Brain pericyte (primary cell): ENCODE data around the gene DLK1.

Experiments
- DNase-seq: peaks from one replicate; pipeline ENCODE4 v3.0.0-alpha.2; 2012; ENCODE audit warnings: low read depth, low spot score

Gene DLK1

GRCh38 chr14:100755649-100756048 lies 29.0 kb downstream of the DLK1 start:
- no peak for DNase-seq

- DNase-seq, result no peak
These were observed 34.8 kb downstream of the DLK1 start for GRCh38 chr14:100761481-100761880.

DNA sequence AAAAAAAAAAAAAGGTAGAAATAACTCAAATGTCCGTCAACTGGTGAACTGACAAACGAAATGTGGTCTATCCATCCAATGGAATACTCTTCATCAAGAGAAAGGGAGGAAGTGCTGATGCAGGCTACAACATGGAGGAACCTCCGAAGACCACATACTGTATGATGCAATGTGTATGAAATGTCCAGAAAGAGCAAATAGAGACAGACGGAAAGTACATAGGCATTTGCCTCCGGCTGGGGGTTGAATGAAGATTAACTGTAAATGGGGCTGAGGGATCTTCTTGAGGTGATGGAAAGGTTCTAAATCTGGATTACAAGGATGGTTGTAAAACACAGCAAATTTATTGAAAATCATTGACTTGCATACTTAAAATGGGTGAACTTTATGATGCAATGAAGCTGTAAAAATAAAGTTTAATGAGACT lies 35.4 kb downstream of the DLK1 start:
- no peak for DNase-seq

DNA sequence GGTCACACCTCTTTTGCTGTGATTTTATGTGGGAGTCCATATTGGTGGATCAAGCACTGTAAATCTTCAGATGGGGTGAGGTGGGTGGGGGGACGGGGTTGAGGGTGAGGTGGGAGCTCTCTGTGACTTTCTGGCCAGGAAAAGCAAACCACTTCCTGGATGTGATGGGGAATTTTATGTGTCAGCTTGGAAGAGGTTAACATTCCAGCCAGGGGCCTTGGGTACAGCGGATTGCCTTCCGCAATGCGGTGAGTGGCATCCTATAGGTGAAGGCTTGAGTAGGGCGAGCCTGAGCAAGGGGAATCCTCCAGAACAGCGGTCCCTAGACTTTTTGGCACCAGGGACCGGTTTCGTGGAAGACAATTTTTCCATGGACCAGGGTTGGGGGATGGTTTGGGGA lies 36.2 kb downstream of the DLK1 start:
- no peak for DNase-seq

- DNase-seq, result no peak
These were observed 37.9 kb downstream of the DLK1 start for GRCh38 chr14:100764471-100765115.

- no peak for DNase-seq
These were observed 38.6 kb downstream of the DLK1 start for GRCh38 chr14:100765296-100765695.

- no peak for DNase-seq
These were observed 39.3 kb downstream of the DLK1 start for GRCh38 chr14:100765991-100766390.

DNA sequence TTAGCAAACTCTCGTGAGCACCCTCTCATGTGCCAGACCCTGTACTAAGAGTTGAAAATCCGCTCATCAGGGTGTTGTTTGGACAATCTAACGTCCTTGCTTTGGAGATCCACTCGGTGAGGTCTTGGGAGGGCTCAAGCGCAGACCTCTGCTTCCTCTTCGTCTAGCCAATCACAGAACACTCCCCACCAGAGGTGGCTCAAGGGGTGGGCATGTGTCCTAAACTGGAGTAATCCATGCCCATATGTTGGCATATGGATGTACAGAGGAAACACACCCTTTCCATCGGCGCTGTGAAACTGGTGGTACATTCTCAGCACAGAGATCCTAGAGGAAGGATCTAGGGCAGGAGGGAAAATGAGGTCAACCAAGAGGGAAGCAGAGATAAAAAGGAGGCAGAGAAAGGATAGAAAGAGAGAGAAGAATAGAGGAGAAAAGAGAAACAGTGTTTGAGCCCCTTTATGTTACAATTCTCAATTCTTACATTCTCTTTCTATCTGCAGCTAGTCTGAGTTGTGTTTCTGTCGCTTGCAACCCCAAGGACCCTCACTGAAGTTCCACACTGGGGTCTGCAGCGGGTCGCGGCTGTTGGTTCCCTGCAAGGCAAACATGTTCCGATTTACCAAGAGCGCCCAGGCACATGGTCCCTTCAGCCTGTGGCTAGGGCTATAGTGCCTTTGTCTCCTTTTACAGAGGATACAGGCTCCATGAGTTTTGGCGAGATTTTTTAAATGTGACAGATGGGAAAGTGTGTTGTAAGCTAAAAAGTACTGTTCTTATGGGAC lies 40.5 kb downstream of the DLK1 start:
- no peak for DNase-seq

DNA sequence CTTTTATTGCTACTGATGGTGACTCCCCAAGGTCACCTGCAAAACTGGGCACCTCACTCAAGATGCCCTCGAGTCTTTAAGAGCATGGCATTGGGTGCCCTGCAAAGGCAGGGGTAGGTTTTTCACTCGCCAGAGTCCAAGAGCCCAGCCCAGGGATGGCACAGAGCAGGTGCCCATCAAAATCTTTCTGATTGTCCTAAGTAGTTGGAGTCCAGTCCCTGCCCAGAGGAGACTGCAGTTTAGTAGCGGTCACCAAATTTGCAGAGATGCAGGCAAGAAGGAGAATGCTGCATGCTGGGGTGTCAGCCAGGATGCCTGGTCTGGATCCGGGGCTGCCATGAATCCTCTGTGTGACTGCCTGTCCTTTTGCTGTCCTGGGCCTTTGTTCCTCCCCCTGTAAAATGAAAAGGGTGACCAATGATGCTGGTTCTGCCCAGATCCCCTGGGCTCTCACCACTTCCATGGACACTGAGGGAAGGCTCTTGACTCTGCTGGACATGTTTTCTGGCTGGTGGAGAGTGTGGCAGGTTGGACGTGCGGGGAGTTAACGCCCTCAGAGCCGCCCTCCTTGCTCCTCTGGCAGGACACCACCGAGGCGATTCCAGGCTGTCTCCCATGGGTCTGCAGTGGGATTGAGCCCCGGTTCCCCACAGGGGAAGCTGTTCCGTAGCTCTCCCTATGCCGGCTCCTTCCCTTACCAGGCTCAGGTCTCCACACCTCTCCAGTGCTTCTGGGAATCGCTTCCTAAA lies 41.3 kb downstream of the DLK1 start:
- no peak for DNase-seq

DNA sequence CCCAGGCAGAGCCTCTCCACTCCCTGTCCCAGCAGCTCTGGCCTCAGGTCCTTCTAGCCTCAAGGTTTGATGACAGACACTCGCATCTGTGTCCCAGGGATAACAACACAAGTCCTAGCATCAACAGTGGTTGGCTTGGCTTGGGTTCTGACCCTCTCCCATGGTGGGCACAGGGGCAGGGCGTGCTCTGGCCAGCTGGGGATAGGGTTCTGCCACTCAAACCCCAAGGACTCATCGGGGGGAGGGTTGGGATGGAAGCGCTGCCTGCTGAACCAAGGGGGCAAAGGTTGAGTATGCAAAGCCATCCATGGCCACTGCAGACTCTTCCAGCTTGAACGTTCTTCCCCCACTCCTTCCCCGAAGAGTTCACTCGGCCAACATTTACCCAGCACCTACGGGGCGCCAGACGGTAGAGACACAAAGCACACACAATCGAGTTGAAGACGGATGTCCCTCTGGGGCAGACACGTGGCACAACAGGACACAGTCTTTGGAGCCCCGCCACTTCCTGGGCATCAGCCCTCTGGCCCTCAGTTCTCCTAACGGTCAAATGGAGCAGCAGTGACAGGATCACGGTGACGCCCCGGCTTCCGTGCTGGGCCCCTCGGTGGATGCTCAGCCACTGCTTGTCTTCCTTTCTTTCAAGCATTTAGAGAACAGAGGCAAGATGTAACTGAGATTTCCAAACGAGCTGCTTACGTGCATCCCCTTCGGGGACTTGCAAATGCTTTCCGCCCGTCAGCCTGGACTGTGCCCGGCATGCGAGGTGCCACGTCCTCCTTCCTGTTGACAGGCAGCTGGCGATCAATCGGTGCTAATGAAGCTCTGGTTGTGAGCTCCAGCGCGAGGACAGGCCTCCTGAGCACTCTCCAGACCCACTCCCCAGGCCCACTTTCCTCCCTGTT lies 42.6 kb downstream of the DLK1 start:
- DNase-seq, result no peak

- DNase-seq, result no peak
These were observed 43.4 kb downstream of the DLK1 start for GRCh38 chr14:100770046-100770445.

GRCh38 chr14:100770605-100771120 lies 44.0 kb downstream of the DLK1 start:
- DNase-seq, result no peak

GRCh38 chr14:100771121-100771800 lies 44.6 kb downstream of the DLK1 start:
- no peak for DNase-seq

GRCh38 chr14:100772607-100773165 lies 46.0 kb downstream of the DLK1 start:
- no peak for DNase-seq

DNA sequence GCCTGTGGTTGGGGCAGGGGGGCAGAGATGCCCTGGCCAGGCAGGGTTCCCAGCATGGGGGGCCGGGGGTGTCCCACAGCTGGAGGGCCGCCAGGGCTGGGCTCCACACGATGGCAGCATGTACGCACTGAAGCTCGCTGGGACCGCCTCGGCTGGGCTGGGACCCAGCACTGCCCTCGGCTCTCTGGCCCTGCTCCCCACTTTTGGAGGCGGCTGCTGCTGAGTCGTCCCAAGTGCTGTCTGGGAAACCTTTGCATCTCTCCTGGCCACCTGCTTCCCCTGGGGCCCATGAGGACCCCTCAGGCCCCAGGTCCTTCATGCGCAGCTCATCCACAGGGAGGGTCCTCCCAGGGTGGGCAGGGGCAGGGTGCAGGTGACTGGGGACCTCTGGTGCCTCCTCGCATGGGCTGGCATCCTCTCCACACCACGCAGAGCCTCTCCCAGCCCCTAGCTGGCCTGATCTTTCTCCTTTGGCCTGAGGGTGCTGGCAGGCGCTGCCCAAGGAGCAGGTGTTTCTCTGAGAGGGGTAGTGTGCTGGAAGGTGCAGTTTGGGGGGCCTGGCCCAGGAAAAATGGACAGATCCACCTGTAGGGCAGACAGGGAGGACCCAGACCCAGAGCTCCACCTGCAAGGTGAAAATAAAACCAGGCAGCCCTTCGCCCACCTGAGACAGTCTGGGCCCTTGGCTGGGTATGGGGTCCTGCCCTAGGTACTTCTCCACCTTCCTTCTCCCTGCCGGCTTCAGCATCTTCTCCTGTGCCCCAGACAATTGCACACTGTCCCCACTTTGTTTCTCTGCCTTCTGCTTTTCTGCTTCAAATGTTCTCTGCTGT lies 46.9 kb downstream of the DLK1 start:
- DNase-seq, result no peak

DNA sequence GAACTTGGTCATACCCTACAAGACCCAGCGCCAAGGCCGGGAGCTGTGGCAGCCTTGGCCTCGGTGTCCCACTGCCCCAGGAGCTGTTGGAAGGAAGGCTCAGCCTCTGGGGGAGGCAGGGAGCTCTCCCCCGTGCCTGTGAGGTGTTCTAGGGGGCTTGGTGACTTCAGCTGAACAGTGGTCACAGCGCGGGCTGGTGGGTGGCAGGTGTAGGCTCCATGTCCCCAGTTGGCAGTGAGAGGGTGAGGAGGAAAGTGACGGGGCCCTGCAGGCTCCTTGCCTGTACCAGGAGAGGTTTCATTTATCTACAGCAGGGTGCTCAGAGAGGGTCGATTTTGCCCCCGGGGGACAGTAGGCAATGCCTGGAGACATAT lies 47.5 kb downstream of the DLK1 start:
- DNase-seq, result no peak

DNA sequence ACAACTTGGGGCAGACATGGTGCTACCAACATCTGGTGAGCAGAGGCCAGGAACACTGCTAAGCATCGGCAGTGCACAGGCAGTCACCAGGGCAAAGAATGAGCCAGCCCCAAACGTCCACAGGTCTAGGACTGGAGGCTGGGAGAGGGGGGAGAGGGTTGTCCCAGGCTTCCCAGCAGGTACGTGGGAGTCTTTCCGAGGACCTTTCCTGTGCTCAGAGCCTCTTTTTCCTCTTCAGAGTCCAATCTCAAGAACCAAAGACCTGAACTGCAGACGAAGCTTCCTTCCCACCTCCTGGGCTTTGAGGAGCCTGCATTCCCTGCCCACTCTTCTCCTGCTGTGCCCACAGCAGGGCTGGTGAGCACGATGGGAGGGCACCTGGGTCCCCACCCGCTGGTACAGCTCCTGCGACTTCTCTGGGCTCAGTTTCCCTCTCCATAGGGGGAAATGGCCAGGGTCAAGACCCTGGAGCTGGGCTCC lies 48.7 kb downstream of the DLK1 start:
- no peak for DNase-seq

- no peak for DNase-seq
These were observed 49.3 kb downstream of the DLK1 start for GRCh38 chr14:100775831-100776591.
